GM23338 (cell line): ENCODE data around the gene FHOD1. TPM values are rescaled to one million over a fixed set of nuclear protein-coding genes. Genes with fewer than 3 reads are reported as not detected.

Experiments
- ATAC-seq: fragments of 200-7000 bp; cut with Tn5 transposase; 3 replicates; pipeline ENCODE4 v1.9.1; 2020
- DNase-seq: peaks from one replicate; pipeline ENCODE4 v3.0.0-alpha.2; 2015; ENCODE audit warnings: low spot score
- H2AFZ ChIP-seq: fragments of 200-600 bp; sonication (generic); 2 replicates; pipeline ENCODE4 v1.8.0; 2016; ENCODE audit warnings: antibody characterized with exemption, mild to moderate bottlenecking, moderate library complexity
- H3F3A ChIP-seq: fragments of 200-600 bp; sonication (generic); replicated peaks from 2 replicates; pipeline ENCODE4 v1.8.0; 2017; ENCODE audit warnings: antibody characterized with exemption, mixed run types, low read depth
- H3K27ac ChIP-seq: fragments of 200-600 bp; sonication (generic); 2 replicates; pipeline ENCODE4 v1.6.1; 2016; ENCODE audit warnings: low read depth
- H3K27me3 ChIP-seq: fragments of 200-600 bp; sonication (generic); 2 replicates; pipeline ENCODE4 v1.8.0; 2016; ENCODE audit warnings: mild to moderate bottlenecking, mixed run types, moderate library complexity; ENCODE audit not compliant: insufficient read depth
- H3K36me3 ChIP-seq: fragments of 200-600 bp; sonication (generic); 2 replicates; pipeline ENCODE4 v1.8.0; 2016; ENCODE audit warnings: mild to moderate bottlenecking; ENCODE audit not compliant: insufficient read depth
- H3K4me1 ChIP-seq: fragments of 200-600 bp; sonication (generic); 2 replicates; pipeline ENCODE4 v1.8.0; 2016; ENCODE audit warnings: mild to moderate bottlenecking, moderate library complexity; ENCODE audit not compliant: insufficient read depth
- H3K4me2 ChIP-seq: fragments of 200-600 bp; sonication (generic); 2 replicates; pipeline ENCODE4 v1.7.1; 2017; ENCODE audit warnings: mixed run types
- H3K4me3 ChIP-seq: fragments of 200-600 bp; sonication (generic); 2 replicates; pipeline ENCODE4 v1.6.1; 2016; ENCODE audit warnings: mixed run types
- H3K79me2 ChIP-seq: fragments of 200-600 bp; sonication (generic); replicated peaks from 2 replicates; pipeline ENCODE4 v1.8.0; 2017; ENCODE audit warnings: mild to moderate bottlenecking; ENCODE audit not compliant: insufficient read depth
- H3K9me2 ChIP-seq: fragments of 200-600 bp; sonication (generic); 2 replicates; pipeline ENCODE4 v1.8.0; 2017; ENCODE audit not compliant: insufficient read depth
- H4K20me1 ChIP-seq: fragments of 200-600 bp; sonication (generic); replicated peaks from 2 replicates; pipeline ENCODE4 v1.8.0; 2017; ENCODE audit warnings: mild to moderate bottlenecking; ENCODE audit not compliant: insufficient read depth
- H3K27ac Mint-ChIP-seq: 2 replicates; pipeline ENCODE4 v1.8.0; 2020; ENCODE audit warnings: inconsistent platforms, mild to moderate bottlenecking, moderate library complexity, mixed read lengths
- H3K27me3 Mint-ChIP-seq: 3 replicates; pipeline ENCODE4 v1.8.0; 2022; ENCODE audit warnings: low read depth, mild to moderate bottlenecking, moderate library complexity, mixed read lengths, inconsistent platforms; ENCODE audit not compliant: insufficient read depth, poor library complexity
- H3K36me3 Mint-ChIP-seq: 3 replicates; pipeline ENCODE4 v1.8.0; 2021; ENCODE audit warnings: low read depth, mild to moderate bottlenecking, inconsistent platforms, moderate library complexity, mixed read lengths
- H3K4me1 Mint-ChIP-seq: 3 replicates; pipeline ENCODE4 v1.8.0; 2020; ENCODE audit warnings: mild to moderate bottlenecking, inconsistent platforms, mixed read lengths
- H3K4me3 Mint-ChIP-seq: 3 replicates; pipeline ENCODE4 v1.8.0; 2021; ENCODE audit warnings: moderate library complexity, mild to moderate bottlenecking, inconsistent platforms, mixed read lengths
- H3K9me3 Mint-ChIP-seq: 3 replicates; pipeline ENCODE4 v1.8.0; 2020; ENCODE audit warnings: moderate library complexity, mild to moderate bottlenecking, inconsistent platforms, mixed read lengths
- CREB1 ChIP-seq: fragments of 250-450 bp; sonication (Bioruptor Pico); IDR thresholded peaks from 2 replicates; pipeline ENCODE4 v1.5.0; 2020; ENCODE audit warnings: low read depth, mild to moderate bottlenecking, moderate library complexity
- EZH2phosphoT487 ChIP-seq: fragments of 200-600 bp; sonication (generic); IDR thresholded peaks from one replicate; pipeline ENCODE4 v1.8.1; 2018; ENCODE audit warnings: antibody characterized with exemption; ENCODE audit not compliant: unreplicated experiment
- NANOG ChIP-seq: IDR thresholded peaks from 2 replicates; pipeline ENCODE4 v1.6.1; 2016; ENCODE audit warnings: antibody characterized with exemption, borderline replicate concordance
- POLR2AphosphoS5 ChIP-seq: IDR thresholded peaks from 2 replicates; pipeline ENCODE4 v1.6.1; 2016; ENCODE audit warnings: antibody characterized with exemption, low read depth
- ZNF331 ChIP-seq: fragments of 250-450 bp; sonication (Bioruptor Pico); IDR thresholded peaks from 2 replicates; pipeline ENCODE4 v1.5.0; 2020; ENCODE audit warnings: low read depth, mild to moderate bottlenecking, moderate library complexity
- polyA plus RNA-seq: library from polyadenylated mRNA; unstranded; fragments of >200 nt; fragmentation: Nextera tagmentation; extraction: Ambion mirVana; gene quantifications from 2 replicates; pipeline ENCODE4 v1.2.1, GENCODE V29; 2016
- total RNA-seq: library from RNA; depleted of rRNA; stranded (reverse); fragments of >200 nt; shearing (Covaris generic); gene quantifications from 2 replicates; pipeline ENCODE4 v1.2.3, GENCODE V29; 2014
- TF ChIP-seq, protein P1 (sequence below): fragments of 250-450 bp; sonication (Bioruptor Pico); IDR thresholded peaks from 2 replicates; pipeline ENCODE4 v1.5.0; 2020; ENCODE audit warnings: mild to moderate bottlenecking, moderate library complexity
- TF ChIP-seq, protein P2 (sequence below): IDR thresholded peaks from 2 replicates; pipeline ENCODE4 v1.6.1; 2016; ENCODE audit warnings: antibody characterized with exemption
- TF ChIP-seq, protein P3 (sequence below), 2 experiments: fragments of 200-600 bp in 1 of 2; sonication (generic) in 1 of 2; conservative IDR thresholded peaks; 2 replicates each; pipeline versions ENCODE4 v1.5.1 to v1.6.1; 2016 to 2017; ENCODE audit warnings: antibody characterized with exemption in 2 of 2, low read depth in 2 of 2, mild to moderate bottlenecking in 2 of 2, moderate library complexity in 1 of 2

The FHOD1 gene
- total and polyA plus RNA-seq, 2 experiments from 2014 or later, result 26.2 to 52.7 TPM

DNA sequence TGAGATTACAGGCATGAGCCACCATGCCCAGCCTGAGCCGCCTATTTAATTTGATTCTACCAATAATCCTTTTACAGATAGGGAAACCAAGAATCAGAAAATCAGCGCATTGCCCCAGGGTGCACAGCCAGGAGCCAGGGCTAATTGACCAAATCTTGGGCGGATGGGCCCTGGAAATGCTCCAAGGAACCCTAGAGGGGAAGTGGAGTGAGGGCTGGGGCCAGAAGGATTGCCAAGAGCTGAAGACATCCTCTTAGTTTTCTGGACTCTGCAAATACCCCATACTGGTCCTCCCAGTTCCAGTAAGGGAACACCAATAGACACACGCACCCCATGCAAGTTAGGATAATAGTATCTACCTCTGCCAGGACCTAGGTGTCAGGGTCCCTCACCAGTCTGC is 3.8 kb downstream of the FHOD1 start (continued):
- TF ChIP-seq, protein P1, sequence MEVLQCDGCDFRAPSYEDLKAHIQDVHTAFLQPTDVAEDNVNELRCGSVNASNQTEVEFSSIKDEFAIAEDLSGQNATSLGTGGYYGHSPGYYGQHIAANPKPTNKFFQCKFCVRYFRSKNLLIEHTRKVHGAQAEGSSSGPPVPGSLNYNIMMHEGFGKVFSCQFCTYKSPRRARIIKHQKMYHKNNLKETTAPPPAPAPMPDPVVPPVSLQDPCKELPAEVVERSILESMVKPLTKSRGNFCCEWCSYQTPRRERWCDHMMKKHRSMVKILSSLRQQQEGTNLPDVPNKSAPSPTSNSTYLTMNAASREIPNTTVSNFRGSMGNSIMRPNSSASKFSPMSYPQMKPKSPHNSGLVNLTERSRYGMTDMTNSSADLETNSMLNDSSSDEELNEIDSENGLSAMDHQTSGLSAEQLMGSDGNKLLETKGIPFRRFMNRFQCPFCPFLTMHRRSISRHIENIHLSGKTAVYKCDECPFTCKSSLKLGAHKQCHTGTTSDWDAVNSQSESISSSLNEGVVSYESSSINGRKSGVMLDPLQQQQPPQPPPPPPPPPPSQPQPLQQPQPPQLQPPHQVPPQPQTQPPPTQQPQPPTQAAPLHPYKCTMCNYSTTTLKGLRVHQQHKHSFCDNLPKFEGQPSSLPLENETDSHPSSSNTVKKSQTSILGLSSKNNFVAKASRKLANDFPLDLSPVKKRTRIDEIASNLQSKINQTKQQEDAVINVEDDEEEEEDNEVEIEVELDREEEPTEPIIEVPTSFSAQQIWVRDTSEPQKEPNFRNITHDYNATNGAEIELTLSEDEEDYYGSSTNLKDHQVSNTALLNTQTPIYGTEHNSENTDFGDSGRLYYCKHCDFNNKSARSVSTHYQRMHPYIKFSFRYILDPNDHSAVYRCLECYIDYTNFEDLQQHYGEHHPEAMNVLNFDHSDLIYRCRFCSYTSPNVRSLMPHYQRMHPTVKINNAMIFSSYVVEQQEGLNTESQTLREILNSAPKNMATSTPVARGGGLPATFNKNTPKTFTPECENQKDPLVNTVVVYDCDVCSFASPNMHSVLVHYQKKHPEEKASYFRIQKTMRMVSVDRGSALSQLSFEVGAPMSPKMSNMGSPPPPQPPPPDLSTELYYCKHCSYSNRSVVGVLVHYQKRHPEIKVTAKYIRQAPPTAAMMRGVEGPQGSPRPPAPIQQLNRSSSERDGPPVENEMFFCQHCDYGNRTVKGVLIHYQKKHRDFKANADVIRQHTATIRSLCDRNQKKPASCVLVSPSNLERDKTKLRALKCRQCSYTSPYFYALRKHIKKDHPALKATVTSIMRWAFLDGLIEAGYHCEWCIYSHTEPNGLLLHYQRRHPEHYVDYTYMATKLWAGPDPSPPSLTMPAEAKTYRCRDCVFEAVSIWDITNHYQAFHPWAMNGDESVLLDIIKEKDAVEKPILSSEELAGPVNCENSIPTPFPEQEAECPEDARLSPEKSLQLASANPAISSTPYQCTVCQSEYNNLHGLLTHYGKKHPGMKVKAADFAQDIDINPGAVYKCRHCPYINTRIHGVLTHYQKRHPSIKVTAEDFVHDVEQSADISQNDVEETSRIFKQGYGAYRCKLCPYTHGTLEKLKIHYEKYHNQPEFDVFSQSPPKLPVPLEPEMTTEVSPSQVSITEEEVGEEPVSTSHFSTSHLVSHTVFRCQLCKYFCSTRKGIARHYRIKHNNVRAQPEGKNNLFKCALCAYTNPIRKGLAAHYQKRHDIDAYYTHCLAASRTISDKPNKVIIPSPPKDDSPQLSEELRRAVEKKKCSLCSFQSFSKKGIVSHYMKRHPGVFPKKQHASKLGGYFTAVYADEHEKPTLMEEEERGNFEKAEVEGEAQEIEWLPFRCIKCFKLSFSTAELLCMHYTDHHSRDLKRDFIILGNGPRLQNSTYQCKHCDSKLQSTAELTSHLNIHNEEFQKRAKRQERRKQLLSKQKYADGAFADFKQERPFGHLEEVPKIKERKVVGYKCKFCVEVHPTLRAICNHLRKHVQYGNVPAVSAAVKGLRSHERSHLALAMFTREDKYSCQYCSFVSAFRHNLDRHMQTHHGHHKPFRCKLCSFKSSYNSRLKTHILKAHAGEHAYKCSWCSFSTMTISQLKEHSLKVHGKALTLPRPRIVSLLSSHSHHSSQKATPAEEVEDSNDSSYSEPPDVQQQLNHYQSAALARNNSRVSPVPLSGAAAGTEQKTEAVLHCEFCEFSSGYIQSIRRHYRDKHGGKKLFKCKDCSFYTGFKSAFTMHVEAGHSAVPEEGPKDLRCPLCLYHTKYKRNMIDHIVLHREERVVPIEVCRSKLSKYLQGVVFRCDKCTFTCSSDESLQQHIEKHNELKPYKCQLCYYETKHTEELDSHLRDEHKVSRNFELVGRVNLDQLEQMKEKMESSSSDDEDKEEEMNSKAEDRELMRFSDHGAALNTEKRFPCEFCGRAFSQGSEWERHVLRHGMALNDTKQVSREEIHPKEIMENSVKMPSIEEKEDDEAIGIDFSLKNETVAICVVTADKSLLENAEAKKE (CRISPR knock-in tag), result no peak
- TF ChIP-seq ZNF331 (CRISPR knock-in tag), result no peak
- TF ChIP-seq EZH2phosphoT487, result no peak
- TF ChIP-seq, protein P2, sequence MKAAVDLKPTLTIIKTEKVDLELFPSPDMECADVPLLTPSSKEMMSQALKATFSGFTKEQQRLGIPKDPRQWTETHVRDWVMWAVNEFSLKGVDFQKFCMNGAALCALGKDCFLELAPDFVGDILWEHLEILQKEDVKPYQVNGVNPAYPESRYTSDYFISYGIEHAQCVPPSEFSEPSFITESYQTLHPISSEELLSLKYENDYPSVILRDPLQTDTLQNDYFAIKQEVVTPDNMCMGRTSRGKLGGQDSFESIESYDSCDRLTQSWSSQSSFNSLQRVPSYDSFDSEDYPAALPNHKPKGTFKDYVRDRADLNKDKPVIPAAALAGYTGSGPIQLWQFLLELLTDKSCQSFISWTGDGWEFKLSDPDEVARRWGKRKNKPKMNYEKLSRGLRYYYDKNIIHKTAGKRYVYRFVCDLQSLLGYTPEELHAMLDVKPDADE, result no peak
- no peak for TF ChIP-seq NANOG
- TF ChIP-seq CREB1, result no peak
- no peak for TF ChIP-seq POLR2AphosphoS5

DNA sequence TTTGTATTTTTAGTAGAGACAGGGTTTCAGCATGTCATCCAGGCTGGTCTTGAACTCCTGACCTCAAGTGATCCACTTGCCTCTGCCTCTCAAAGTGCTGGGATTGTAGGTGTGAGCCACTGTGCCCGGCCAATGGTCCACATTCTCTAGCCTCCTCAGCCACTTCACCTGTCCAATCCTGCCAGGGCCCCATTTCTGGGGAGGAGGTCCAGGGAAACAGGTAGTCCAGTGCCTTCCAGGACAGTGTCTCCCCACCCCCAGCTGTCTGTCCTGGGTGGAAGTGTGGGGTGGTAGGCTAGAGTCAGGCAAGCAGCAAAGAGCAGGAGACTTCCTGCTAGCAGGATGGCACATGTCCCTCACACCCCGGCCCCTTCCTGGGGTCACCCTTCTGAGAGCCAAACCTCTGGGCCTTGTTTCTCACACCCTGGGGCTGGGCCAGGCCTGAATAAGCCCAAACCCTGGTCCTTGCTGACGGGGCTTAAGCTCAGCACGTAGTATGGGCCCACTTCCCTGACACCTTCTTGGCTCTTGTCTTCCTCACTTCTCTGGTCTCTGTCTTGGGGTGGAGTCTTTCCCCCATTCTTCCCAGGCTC is 5.0 kb downstream of the FHOD1 start:
- H3K4me1 Mint-ChIP-seq, result peaks cover 41% of the 10 kb centered on the region
- no peaks in the 10 kb centered on the region for H3K36me3 ChIP-seq
- H3K9me3 Mint-ChIP-seq, result no peaks in the 10 kb centered on the region; the same call in 2 of the 3 replicates
- H3K27me3 ChIP-seq, result no peaks in the 10 kb centered on the region
- no peak overlapping the region for H2AFZ ChIP-seq
- H3K4me2 ChIP-seq, result no peak overlapping the region
- DNase-seq (no peak), ATAC-seq (no peak)
- no peaks in the 10 kb centered on the region; the same call in 1 of the 2 replicates for H4K20me1 ChIP-seq
- H3K79me2 ChIP-seq, result peaks cover 36% of the 10 kb centered on the region
- no peak for TF ChIP-seq CREB1
- TF ChIP-seq, protein P3, sequence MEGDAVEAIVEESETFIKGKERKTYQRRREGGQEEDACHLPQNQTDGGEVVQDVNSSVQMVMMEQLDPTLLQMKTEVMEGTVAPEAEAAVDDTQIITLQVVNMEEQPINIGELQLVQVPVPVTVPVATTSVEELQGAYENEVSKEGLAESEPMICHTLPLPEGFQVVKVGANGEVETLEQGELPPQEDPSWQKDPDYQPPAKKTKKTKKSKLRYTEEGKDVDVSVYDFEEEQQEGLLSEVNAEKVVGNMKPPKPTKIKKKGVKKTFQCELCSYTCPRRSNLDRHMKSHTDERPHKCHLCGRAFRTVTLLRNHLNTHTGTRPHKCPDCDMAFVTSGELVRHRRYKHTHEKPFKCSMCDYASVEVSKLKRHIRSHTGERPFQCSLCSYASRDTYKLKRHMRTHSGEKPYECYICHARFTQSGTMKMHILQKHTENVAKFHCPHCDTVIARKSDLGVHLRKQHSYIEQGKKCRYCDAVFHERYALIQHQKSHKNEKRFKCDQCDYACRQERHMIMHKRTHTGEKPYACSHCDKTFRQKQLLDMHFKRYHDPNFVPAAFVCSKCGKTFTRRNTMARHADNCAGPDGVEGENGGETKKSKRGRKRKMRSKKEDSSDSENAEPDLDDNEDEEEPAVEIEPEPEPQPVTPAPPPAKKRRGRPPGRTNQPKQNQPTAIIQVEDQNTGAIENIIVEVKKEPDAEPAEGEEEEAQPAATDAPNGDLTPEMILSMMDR (conservative IDR thresholded peaks at IDR 0.05; ENCODE audit: low read depth in 2 of 2), result no peak
- H3K4me1 ChIP-seq, result peaks cover 22% of the 10 kb centered on the region
- H3K9me2 ChIP-seq, result no peaks in the 10 kb centered on the region
- peaks cover 28% of the 10 kb centered on the region for H3K36me3 Mint-ChIP-seq
- peaks cover 15% of the 10 kb centered on the region; the same call in 1 of the 2 replicates for H3F3A ChIP-seq
- no peak overlapping the region; the same call in 1 of the 2 replicates for H3K27ac Mint-ChIP-seq
- no peak overlapping the region; the same call in 2 of the 3 replicates for H3K4me3 Mint-ChIP-seq
- H3K27ac ChIP-seq, result no peak overlapping the region
- H3K4me3 ChIP-seq, result no peak overlapping the region
- peaks cover 12% of the 10 kb centered on the region for H3K27me3 Mint-ChIP-seq
